LNCAP (cell line): Measurements from ENCODE around the gene GRPEL1.
A peak's percentile ranks its signal among the peaks of the same experiment; 100 is the strongest.

Source experiments
- TF ChIP-seq, protein P1 (sequence below): fragments of 450-650 bp; IDR thresholded peaks from 2 replicates; pipeline ENCODE4 v1.5.1; 2017; ENCODE audit warnings: mild to moderate bottlenecking

Gene GRPEL1

DNA sequence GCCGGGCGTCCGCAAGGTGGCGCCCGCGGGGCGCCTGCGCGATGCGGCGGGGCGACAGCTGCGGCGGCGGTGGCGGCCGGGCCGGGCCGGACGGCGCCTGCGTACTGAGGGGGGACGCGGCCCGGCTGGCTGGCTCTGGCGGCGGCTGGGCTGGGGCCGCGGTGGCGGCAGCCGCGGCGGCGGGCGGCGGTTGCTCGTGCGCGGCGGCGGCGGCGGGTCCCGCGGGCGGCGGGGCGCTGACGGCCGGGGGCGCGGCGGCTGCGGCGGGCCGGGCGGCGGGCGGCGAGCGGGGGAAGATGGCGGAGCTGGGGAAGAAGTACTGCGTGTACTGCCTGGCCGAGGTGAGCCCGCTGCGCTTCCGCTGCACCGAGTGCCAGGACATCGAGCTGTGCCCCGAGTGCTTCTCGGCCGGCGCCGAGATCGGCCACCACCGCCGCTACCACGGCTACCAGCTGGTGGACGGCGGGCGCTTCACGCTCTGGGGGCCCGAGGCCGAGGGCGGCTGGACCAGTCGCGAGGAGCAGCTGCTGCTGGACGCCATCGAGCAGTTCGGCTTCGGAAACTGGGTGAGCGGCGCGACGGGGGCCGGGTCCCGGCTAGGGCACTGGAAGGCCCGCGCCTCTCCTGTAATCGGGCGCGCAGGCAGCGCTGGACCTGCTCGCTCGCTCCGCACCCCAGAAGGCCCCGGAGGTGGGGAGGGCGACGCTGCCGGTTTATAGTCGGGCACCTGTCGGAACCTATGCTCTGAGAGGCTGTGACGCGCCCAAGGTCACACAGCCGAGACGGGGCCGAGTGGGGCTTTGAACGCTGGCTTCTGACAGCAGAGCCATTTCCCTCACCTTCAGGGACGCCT, 24.4 kb downstream of the GRPEL1 start, which contains the start of gene TADA2B:
Gene TADA2B, plus strand, starts transcription at position 89 of the 853 bp plus-strand sequence. Its CDS starts 208 bp downstream, at position 297.
- TF ChIP-seq, protein P1, sequence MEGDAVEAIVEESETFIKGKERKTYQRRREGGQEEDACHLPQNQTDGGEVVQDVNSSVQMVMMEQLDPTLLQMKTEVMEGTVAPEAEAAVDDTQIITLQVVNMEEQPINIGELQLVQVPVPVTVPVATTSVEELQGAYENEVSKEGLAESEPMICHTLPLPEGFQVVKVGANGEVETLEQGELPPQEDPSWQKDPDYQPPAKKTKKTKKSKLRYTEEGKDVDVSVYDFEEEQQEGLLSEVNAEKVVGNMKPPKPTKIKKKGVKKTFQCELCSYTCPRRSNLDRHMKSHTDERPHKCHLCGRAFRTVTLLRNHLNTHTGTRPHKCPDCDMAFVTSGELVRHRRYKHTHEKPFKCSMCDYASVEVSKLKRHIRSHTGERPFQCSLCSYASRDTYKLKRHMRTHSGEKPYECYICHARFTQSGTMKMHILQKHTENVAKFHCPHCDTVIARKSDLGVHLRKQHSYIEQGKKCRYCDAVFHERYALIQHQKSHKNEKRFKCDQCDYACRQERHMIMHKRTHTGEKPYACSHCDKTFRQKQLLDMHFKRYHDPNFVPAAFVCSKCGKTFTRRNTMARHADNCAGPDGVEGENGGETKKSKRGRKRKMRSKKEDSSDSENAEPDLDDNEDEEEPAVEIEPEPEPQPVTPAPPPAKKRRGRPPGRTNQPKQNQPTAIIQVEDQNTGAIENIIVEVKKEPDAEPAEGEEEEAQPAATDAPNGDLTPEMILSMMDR, result peak; percentile 78; the same call in 1 of the 2 replicates

DNA sequence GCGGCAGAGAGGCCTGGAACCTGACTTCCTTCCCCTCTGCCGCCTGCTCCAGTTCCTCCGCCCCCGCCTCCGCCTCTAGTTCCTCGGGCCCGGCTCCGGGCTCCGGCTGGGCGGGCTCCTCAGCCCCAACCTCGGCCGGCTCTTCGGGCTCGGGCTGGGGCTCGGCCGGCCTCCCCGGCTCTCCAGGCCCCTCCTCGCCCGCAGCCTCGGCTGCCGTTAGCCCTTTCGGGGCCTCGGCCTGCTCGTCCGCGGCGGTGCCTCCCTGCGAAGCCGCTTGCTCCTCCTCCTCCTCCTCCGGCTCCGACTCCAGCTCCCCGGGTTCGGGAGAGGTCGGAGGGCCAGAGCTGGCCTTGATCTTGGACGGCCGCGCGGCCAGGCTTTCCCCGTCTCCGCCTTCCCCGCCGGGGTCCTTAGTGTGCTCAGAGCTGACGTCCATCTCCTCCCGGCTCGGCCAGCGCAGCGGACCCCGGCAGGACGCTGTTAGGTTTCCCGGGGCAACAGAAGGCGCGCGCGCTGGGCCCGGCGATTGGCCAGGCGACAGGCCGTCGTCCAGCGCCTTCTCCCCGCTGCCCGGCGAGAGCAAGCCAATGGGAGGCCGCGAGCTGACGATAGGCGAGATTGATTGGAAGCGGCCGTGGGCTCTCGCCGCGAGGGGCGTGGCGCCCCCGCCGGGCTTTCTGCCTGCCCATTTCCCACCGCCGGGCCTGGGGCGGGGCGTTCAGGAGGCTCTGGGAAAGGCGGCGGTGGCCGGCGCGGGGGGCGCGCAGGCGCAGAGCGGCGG, 25.2 kb downstream of the GRPEL1 start:
- TF ChIP-seq, protein P1, result no peak; the same call in 1 of the 2 replicates

DNA sequence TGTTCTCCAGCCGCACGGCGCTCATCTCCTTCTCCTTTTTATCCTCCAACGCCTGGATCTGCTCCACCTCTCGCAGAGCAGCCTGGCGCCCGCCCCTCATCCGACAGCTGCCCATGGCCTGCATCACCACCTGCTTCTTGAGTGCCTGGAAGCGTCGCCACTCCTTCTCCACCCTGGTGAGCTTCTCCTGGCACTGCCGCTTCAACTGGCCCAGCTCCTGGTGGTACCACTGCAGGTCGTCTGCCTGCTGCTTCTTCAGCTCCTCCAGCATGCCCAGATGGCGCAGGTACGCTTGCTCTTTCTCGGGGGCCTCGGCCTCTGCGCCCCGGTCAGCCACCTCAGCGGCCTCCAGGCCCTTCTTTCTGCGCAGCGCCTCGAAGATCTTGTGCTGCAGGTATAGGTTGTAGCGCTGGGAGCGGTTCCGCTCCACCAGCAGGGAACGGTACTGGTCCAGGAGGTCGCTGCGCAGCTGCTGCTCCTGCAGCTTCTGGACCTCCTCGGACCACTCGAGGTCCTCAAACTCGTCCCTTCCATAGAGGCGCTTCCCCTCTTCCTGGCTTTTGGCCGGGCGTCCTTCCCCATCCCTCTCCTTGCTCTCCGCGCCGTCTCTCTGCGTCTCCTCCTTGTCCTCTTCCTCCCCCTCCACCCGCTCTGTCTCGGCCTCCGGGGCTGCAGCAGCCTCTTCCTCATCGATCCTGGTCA, 25.9 kb downstream of the GRPEL1 start:
- TF ChIP-seq, protein P1, result no peak

DNA sequence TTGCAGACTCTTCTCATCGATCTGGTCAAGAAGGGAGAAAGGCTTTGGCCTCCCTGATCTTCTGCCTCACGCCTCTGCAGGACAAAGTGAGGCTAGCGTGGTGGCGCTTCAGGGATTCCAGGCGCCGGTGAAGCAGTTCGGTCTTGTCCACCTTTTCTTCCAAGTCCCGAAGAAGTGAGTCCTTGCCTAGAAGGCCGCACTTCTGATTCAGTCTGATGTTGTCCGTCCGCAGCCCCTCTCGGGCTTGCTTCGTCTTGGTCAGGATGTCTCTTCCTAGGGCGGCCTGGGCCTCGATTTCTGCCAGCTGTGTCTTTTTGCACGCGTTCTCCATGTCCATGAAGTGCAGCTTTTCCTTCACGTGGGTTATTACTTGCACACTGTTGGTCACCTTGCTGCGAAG, 26.6 kb downstream of the GRPEL1 start:
- TF ChIP-seq, protein P1, result no peak

DNA sequence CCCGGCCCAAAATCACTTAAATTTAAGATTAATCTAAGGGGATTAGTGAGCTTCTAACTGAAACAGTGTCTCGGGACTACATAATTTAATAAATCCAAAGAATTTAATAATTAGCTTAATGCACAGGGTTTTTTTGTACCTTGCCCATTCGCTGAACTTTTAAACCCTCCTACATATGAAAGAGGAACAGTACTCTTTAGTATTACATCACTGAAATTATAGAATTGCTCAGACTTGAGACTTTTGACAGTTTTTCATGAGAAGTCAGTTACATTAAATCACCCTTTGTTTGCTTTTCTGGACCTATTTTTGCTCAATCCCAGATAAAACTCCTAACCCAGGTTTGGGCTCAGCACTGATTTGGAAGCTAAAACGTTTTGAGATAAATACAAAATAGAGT, 27.1 kb downstream of the GRPEL1 start:
- TF ChIP-seq, protein P1, result no peak

DNA sequence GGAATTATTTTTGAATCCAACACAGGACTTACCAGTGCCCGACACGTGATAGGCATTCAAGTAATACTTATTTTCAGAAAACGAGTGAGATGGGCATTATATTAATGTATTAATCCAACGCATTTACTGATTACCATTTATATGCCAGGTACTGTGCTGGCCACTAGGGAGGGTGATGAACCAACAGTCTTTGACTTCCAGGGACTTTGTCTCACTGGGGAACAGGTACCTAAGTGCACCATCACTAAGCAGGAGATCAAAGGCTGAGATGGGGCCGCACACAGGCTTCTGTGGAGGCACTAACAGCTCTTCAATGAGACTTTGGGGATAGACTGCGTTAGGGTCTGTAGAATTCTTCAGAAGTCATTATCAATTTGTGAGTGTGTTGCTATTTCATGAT, 30.4 kb downstream of the GRPEL1 start:
- TF ChIP-seq, protein P1, result no peak

DNA sequence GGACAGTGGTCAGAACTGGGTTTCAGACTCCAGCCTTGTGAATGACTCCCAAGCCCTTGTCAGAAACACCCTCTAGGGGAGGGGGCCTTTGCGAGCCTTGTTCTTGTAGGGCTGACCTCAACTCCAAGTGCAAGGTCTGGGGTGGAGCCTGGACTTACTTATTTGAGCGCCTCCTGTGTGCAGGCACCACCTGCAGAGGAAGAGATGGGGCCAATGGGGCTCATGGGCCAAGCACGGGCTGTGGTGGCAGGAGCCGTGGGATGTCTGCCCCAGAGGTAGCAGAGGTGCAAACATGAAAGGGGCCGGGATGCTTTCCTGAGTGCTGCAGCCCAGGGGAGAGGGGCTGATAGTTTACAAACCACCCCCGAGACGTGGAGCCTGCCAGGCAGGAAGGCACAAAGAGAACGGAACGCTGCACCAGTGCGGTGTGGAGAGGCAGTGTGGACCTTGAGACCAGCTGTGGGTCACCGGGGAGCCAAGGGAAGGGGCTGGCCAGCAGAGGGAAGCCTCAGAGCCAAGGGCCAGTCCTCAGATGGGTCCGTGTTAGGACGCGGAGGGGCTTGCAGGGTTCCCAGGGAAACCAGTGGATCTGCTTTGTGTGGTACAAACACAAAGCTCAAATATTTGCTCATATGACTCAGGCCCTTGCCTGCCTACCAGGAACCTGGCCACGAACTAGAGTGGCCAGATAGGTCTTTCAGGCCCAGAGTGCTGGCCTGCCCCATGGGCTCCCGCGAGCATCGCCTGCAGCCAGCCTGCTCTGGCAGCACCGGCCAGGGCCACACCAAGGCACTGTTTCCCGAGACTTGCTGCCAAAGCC, 33.4 kb downstream of the GRPEL1 start:
- TF ChIP-seq, protein P1, result no peak
